ENCODE results near the gene CASTOR1.
A peak's percentile ranks its signal among the peaks of the same experiment; 100 is the strongest.

CASTOR1 gene

DNA sequence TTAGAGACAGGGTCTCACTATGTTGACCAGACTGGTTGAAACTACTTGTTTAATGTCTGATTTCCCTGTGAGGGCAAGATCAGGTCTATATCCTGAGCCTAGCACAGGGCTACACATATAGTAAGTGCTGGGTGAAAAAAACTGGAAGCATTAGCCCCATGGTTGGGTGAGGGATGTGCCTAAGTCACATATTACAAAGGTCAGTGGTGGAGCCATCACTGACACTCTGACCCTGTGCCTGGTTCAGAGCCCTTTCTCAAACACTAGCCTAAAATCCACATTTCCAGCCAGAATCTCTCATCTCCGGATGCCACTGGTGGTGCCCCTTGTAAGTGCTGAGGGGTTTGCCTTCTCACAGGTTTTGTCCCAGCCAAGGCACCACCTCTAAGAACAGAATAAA is 28.5 kb upstream of the CASTOR1 start:
- Histone ChIP-seq H3K27me3 (no peaks in the 10 kb centered on the region), H3K27ac (peak overlapping the region; percentile 83), H3K4me1 (ENCODE audit: control insufficient read depth in 1 of 2, insufficient read depth in 1 of 2, low read depth in 1 of 2, low read length in 1 of 2) (peaks cover 57 to 74% of the 10 kb centered on the region in 2 experiments), H3K36me3 (no peaks in the 10 kb centered on the region), H3K9me3 (no peaks in the 10 kb centered on the region), H3K4me3 (ENCODE audit: low read depth in 1 of 2, low read length in 1 of 2) (no peak overlapping the region)
- TF ChIP-seq, protein P1, sequence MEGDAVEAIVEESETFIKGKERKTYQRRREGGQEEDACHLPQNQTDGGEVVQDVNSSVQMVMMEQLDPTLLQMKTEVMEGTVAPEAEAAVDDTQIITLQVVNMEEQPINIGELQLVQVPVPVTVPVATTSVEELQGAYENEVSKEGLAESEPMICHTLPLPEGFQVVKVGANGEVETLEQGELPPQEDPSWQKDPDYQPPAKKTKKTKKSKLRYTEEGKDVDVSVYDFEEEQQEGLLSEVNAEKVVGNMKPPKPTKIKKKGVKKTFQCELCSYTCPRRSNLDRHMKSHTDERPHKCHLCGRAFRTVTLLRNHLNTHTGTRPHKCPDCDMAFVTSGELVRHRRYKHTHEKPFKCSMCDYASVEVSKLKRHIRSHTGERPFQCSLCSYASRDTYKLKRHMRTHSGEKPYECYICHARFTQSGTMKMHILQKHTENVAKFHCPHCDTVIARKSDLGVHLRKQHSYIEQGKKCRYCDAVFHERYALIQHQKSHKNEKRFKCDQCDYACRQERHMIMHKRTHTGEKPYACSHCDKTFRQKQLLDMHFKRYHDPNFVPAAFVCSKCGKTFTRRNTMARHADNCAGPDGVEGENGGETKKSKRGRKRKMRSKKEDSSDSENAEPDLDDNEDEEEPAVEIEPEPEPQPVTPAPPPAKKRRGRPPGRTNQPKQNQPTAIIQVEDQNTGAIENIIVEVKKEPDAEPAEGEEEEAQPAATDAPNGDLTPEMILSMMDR (IDR thresholded peaks at IDR 0.05): no peak

DNA sequence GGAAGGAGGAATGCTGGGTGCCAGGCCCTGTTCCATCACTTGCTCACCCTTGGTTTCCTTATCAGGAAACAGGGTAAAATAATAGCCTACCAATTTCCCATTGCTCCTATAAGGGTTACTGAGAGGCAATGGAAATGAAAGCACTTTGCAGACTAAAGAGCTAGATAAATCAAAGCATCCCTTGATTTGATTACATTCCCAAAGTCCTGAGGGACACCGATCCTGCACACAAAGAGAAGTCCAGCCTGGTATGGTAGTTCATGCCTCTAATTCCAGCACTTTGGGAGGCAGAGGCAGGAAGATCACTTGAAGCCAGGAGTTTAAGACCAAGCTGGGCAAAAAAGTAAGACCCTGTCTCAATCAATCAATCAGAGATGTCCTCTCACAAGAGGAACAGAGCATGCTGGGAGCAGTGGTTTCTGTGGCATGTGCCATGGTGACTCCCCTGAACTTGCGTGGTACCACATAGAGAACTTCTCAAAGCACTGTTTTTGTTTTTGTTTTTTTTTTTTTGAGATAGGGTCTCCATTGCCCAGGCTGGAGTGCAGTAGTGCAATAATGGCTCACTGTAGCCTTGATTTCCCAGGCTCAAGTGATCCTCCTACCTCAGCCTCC is 26.8 kb upstream of the CASTOR1 start:
- H3K27me3 ChIP-seq: no peaks in the 10 kb centered on the region
- no peaks in the 10 kb centered on the region for H3K9me3 ChIP-seq
- no peak overlapping the region for H3K4me3 ChIP-seq (ENCODE audit: low read depth in 1 of 2, low read length in 1 of 2)
- no peaks in the 10 kb centered on the region for H3K36me3 ChIP-seq
- TF ChIP-seq, protein P1 (IDR thresholded peaks at IDR 0.05): no peak
- H3K27ac ChIP-seq: no peak overlapping the region
- H3K4me1 ChIP-seq (ENCODE audit: control insufficient read depth in 1 of 2, insufficient read depth in 1 of 2, low read depth in 1 of 2, low read length in 1 of 2): peaks cover 73 to 85% of the 10 kb centered on the region in 2 experiments

DNA sequence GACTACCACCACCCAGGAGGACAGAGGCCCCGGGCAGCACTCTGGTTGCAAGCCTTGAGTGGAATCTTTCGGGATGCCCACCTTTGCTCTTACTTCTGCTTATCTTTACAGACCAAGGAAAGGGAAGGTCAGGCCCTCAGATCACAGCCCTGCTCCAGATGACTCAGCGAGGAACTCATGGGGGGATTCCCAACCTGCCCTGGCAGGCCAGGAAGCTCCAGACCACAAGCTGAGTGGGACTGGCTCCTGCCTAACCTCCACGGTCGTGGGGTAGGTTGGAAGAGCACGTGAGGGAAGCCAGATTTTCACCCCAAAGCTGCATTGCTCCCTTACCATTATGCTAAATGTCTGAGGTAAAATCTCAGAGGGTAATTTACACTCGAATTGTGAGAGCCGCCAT is 25.6 kb upstream of the CASTOR1 start:
- no peaks in the 10 kb centered on the region for H3K9me3 ChIP-seq
- no peaks in the 10 kb centered on the region for H3K27me3 ChIP-seq
- H3K36me3 ChIP-seq: no peaks in the 10 kb centered on the region
- peak overlapping the region; percentile 36 for H3K27ac ChIP-seq
- peaks cover 73 to 87% of the 10 kb centered on the region in 2 experiments for H3K4me1 ChIP-seq (ENCODE audit: control insufficient read depth in 1 of 2, insufficient read depth in 1 of 2, low read depth in 1 of 2, low read length in 1 of 2)
- no peak overlapping the region for H3K4me3 ChIP-seq (ENCODE audit: low read depth in 1 of 2, low read length in 1 of 2)
- TF ChIP-seq, protein P1 (IDR thresholded peaks at IDR 0.05): no peak

DNA sequence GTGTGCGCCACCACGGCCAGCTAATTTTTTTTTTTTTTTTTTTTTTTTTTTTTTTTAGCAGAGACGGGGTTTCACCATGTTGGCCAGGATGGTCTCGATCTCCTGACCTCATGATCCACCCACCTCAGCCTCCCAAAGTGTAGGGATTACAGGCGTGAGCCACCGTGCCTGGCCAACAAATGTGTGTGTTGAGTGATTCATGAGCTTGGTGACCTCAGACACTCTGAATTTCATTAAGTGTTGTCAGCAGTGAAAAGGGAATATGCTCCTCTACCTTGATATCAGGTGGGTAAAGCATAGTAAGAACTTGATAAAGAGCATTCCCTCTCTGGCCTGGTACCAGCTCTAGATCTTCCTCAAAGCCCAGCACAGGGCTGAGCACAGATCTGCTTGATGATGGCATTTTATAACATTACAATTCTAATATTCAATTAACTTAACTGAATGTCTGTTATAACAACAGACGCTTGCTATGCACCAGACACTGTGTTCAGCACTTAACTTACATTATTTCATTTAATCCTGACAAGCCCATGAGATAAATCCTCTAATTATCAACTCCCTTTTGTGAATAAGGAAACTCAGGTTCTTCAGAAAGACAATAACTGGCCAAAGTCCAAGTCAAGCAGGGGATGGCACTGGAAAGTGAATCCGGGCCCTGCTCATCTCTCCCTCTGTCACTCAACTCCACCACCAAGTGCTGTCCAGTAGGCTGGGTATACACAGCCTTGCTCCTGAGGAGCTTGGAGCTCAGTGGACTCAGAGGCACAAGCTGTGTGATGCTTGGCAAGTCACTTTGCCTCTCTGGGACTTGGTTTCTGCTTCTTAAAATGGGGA is 24.4 kb upstream of the CASTOR1 start:
- no peaks in the 10 kb centered on the region for H3K36me3 ChIP-seq
- no peak overlapping the region for H3K27ac ChIP-seq
- no peak overlapping the region for H3K4me3 ChIP-seq (ENCODE audit: low read depth in 1 of 2, low read length in 1 of 2)
- H3K4me1 ChIP-seq (ENCODE audit: control insufficient read depth in 1 of 2, insufficient read depth in 1 of 2, low read depth in 1 of 2, low read length in 1 of 2): peaks cover 73 to 87% of the 10 kb centered on the region in 2 experiments
- no peaks in the 10 kb centered on the region for H3K27me3 ChIP-seq
- H3K9me3 ChIP-seq: no peaks in the 10 kb centered on the region
- TF ChIP-seq, protein P1 (IDR thresholded peaks at IDR 0.05): no peak

DNA sequence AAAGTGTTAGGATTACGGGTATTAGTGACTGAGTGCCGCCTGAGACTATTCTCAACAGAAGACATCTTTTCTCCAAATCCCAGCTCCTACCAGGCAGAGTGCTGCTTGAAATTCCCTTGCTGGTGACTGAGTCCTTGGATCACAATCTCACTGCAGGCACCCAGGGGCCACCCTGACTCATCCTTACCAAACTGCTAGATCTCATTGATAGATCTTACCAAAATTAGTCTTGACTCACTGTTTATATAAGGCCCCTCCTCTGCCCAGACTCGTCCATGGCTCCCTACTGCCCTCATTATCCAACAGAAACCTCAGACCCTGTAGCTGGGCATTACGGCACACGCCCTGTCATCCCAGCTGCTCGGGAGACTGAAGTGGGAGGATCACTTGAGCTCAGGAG is 22.7 kb upstream of the CASTOR1 start:
- peaks cover 73 to 86% of the 10 kb centered on the region in 2 experiments for H3K4me1 ChIP-seq (ENCODE audit: control insufficient read depth in 1 of 2, insufficient read depth in 1 of 2, low read depth in 1 of 2, low read length in 1 of 2)
- H3K9me3 ChIP-seq: no peaks in the 10 kb centered on the region
- H3K27me3 ChIP-seq: no peaks in the 10 kb centered on the region
- H3K36me3 ChIP-seq: no peaks in the 10 kb centered on the region
- no peak overlapping the region for H3K4me3 ChIP-seq (ENCODE audit: low read depth in 1 of 2, low read length in 1 of 2)
- H3K27ac ChIP-seq: peak overlapping the region; percentile 89
- TF ChIP-seq, protein P1 (IDR thresholded peaks at IDR 0.05): no peak

All from neutrophil (primary cell).